NB4 (cell line): ENCODE results near the gene MYO1G.

Experiments
- MYC ChIP-seq: IDR thresholded peaks from 2 replicates; pipeline ENCODE4 v1.6.1; 2011; ENCODE audit warnings: low read depth, low read length
- POLR2A ChIP-seq: IDR thresholded peaks from 2 replicates; pipeline ENCODE4 v1.6.1; 2011; ENCODE audit warnings: mild to moderate bottlenecking; ENCODE audit not compliant: insufficient read length; ENCODE audit errors: extremely low read depth
- TF ChIP-seq, protein P1 (sequence below): IDR thresholded peaks from one replicate; pipeline ENCODE4 v1.5.1; 2012; ENCODE audit warnings: low read depth, low read length
- TF ChIP-seq, protein P2 (sequence below): IDR thresholded peaks from 2 replicates; pipeline ENCODE4 v1.6.1; 2011; ENCODE audit warnings: low read depth, low read length

DNA sequence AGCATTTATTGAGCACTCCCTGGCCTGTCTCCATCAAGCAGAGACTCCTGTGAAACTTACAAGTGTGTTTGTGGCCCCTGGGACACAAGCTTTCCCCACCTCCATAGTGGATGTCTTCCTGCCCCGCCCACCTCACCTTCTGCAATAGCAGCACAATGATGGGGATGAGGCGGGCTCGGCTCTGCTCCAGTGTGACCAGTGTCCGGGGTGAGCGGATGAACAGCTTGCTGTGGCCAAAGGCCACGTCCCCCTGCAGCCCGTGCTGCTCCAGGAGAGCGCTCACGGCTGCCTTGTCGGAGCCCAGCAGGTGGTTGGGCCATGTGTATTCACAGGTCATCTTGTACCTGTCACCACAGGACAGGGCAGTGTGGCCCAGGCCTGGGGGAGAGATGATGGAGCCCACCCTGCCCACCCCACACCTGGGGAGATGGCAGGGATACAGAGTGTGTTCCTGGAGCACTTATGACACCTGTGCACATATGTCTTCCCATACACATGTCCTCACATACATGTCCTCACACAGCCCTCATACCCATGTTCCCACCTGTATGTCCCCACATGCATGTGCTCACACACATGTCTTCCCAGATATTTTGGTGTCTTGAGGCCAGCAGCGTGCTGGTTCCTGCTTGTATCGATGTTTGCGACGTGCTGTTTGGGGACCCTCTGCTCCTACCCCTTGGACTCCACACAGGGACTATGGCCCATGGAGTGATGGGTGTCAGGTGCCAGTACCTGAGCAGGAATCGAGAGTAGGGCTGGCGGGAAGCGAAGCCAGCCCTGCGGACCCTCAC lies 12.7 kb downstream of the MYO1G start:
- TF ChIP-seq POLR2A = peak; percentile 7
- TF ChIP-seq, protein P1, sequence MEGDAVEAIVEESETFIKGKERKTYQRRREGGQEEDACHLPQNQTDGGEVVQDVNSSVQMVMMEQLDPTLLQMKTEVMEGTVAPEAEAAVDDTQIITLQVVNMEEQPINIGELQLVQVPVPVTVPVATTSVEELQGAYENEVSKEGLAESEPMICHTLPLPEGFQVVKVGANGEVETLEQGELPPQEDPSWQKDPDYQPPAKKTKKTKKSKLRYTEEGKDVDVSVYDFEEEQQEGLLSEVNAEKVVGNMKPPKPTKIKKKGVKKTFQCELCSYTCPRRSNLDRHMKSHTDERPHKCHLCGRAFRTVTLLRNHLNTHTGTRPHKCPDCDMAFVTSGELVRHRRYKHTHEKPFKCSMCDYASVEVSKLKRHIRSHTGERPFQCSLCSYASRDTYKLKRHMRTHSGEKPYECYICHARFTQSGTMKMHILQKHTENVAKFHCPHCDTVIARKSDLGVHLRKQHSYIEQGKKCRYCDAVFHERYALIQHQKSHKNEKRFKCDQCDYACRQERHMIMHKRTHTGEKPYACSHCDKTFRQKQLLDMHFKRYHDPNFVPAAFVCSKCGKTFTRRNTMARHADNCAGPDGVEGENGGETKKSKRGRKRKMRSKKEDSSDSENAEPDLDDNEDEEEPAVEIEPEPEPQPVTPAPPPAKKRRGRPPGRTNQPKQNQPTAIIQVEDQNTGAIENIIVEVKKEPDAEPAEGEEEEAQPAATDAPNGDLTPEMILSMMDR = no peak
- TF ChIP-seq, protein P2, sequence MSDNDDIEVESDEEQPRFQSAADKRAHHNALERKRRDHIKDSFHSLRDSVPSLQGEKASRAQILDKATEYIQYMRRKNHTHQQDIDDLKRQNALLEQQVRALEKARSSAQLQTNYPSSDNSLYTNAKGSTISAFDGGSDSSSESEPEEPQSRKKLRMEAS = no peak; the same call in 1 of the 2 replicates
- TF ChIP-seq MYC = no peak
